C4-2B (cell line): ENCODE results near the gene MIA2.
"Not testable (repeated sequence)": the region's sequence is repeated elsewhere in the genome, so short reads cannot be mapped to it uniquely, and the experiment has no call there.

Experiments
- CTCF ChIP-seq: fragments of 450-650 bp; conservative IDR thresholded peaks from 2 replicates; pipeline ENCODE4 v1.5.1; 2017; ENCODE audit warnings: mild to moderate bottlenecking
- ZFX ChIP-seq: fragments of 450-650 bp; IDR thresholded peaks from 2 replicates; pipeline ENCODE4 v1.6.1; 2017

- TF ChIP-seq CTCF, ZFX: not testable (repeated sequence)
Observed at GRCh38 chr14:39235466-39235865, 1.8 kb downstream of the MIA2 start.
